Neural progenitor cell (in vitro differentiated cells): Measurements from ENCODE around the gene NCKAP5L. TPM values are rescaled to one million over a fixed set of nuclear protein-coding genes. Genes with fewer than 3 reads are reported as not detected.
A peak's percentile ranks its signal among the peaks of the same experiment; 100 is the strongest.

Source experiments
- DNase-seq: peaks from one replicate; pipeline ENCODE4 v3.0.0-alpha.2; 2016; ENCODE audit warnings: low spot score
- H2AFZ ChIP-seq: fragments of 200-600 bp; sonication (generic); replicated peaks from 2 replicates; pipeline ENCODE4 v1.6.1; 2016; ENCODE audit warnings: antibody characterized with exemption
- H3F3A ChIP-seq: fragments of 200-600 bp; sonication (generic); 2 replicates; pipeline ENCODE4 v1.6.1; 2016; ENCODE audit warnings: antibody characterized with exemption, low read depth
- H3K27ac ChIP-seq: fragments of 200-600 bp; sonication (generic); 2 replicates; pipeline ENCODE4 v1.5.1; 2016; ENCODE audit warnings: mild to moderate bottlenecking
- H3K27me3 ChIP-seq: fragments of 200-600 bp; sonication (generic); 2 replicates; pipeline ENCODE4 v1.6.1; 2016; ENCODE audit warnings: mild to moderate bottlenecking, moderate library complexity
- H3K36me3 ChIP-seq: fragments of 200-600 bp; sonication (generic); 2 replicates; pipeline ENCODE4 v1.5.1; 2016
- H3K4me1 ChIP-seq: fragments of 200-600 bp; sonication (generic); 2 replicates; pipeline ENCODE4 v1.6.1; 2016; ENCODE audit warnings: mixed run types
- H3K4me2 ChIP-seq: fragments of 200-600 bp; sonication (generic); 2 replicates; pipeline ENCODE4 v1.6.1; 2016
- H3K4me3 ChIP-seq: fragments of 200-600 bp; sonication (generic); 2 replicates; pipeline ENCODE4 v1.5.1; 2016
- H3K79me2 ChIP-seq: fragments of 200-600 bp; sonication (generic); 2 replicates; pipeline ENCODE4 v1.6.1; 2016; ENCODE audit warnings: low read depth
- H3K9ac ChIP-seq: fragments of 200-600 bp; sonication (generic); 2 replicates; pipeline ENCODE4 v1.6.1; 2016
- H3K9me3 ChIP-seq: fragments of 200-600 bp; sonication (generic); 2 replicates; pipeline ENCODE4 v1.5.1; 2016; ENCODE audit warnings: low read depth
- H4K20me1 ChIP-seq: fragments of 200-600 bp; sonication (generic); 2 replicates; pipeline ENCODE4 v1.6.1; 2016; ENCODE audit warnings: low read depth
- H3K27ac Mint-ChIP-seq: 3 replicates; pipeline ENCODE4 v1.8.0; 2021; ENCODE audit warnings: mixed read lengths
- H3K27me3 Mint-ChIP-seq: 2 replicates; pipeline ENCODE4 v1.8.0; 2022; ENCODE audit warnings: low read depth, mild to moderate bottlenecking, inconsistent platforms, moderate library complexity, mixed read lengths; ENCODE audit not compliant: insufficient read depth
- H3K36me3 Mint-ChIP-seq: 3 replicates; pipeline ENCODE4 v1.8.0; 2021; ENCODE audit warnings: mixed read lengths
- H3K4me1 Mint-ChIP-seq: 3 replicates; pipeline ENCODE4 v1.8.0; 2021; ENCODE audit warnings: mixed read lengths
- H3K4me3 Mint-ChIP-seq: 3 replicates; pipeline ENCODE4 v1.8.0; 2021; ENCODE audit warnings: mild to moderate bottlenecking, moderate library complexity, mixed read lengths
- H3K9me3 Mint-ChIP-seq: 3 replicates; pipeline ENCODE4 v1.8.0; 2020; ENCODE audit warnings: mixed read lengths
- CTCF ChIP-seq: fragments of 200-600 bp; sonication (generic); IDR thresholded peaks from 2 replicates; pipeline ENCODE4 v1.5.1; 2017; ENCODE audit warnings: antibody characterized with exemption, mild to moderate bottlenecking
- EZH2 ChIP-seq: fragments of 200-600 bp; sonication (generic); IDR thresholded peaks from 2 replicates; pipeline ENCODE4 v1.6.1; 2017; ENCODE audit warnings: antibody characterized with exemption, mild to moderate bottlenecking, moderate library complexity
- EZH2phosphoT487 ChIP-seq: fragments of 200-600 bp; sonication (generic); IDR thresholded peaks from 2 replicates; pipeline ENCODE4 v1.6.1; 2017; ENCODE audit warnings: antibody characterized with exemption
- total RNA-seq: library from RNA; depleted of rRNA; stranded (reverse); fragments of >200 nt; gene quantifications from 2 replicates; pipeline ENCODE4 v1.2.3, GENCODE V29; 2015; ENCODE audit warnings: low replicate concordance

The NCKAP5L gene
- total RNA-seq, 1 donor from 2014 or later, result 5.6 TPM

- peaks cover 14% of the 10 kb centered on the region for H3K27me3 Mint-ChIP-seq
- TF ChIP-seq EZH2phosphoT487, result no peak
- peak; percentile 97 for TF ChIP-seq CTCF
- Histone ChIP-seq H4K20me1 (no peaks in the 10 kb centered on the region), H3K4me1 (no peaks in the 10 kb centered on the region), H3K79me2 (no peaks in the 10 kb centered on the region), H3F3A (no peaks in the 10 kb centered on the region), H3K9me3 (no peaks in the 10 kb centered on the region), H3K27ac (no peak overlapping the region), H3K4me2 (no peak overlapping the region), H3K9ac (no peak overlapping the region), H3K36me3 (no peaks in the 10 kb centered on the region), H2AFZ (no peak overlapping the region), H3K27me3 (no peaks in the 10 kb centered on the region), H3K4me3 (no peak overlapping the region)
- no peaks in the 10 kb centered on the region for H3K36me3 Mint-ChIP-seq
- no peaks in the 10 kb centered on the region for H3K9me3 Mint-ChIP-seq
- peaks cover 13% of the 10 kb centered on the region for H3K4me1 Mint-ChIP-seq
- peak overlapping the region; percentile 94 for H3K27ac Mint-ChIP-seq
- no peak overlapping the region for H3K4me3 Mint-ChIP-seq
- DNase-seq, result peak; percentile 79
These were observed 38.8 kb upstream of the NCKAP5L start for GRCh38 chr12:49866859-49867569.

- Histone ChIP-seq H2AFZ (no peak overlapping the region), H3K9me3 (no peaks in the 10 kb centered on the region), H3K27me3 (no peaks in the 10 kb centered on the region), H3K79me2 (no peaks in the 10 kb centered on the region), H3K4me2 (no peak overlapping the region), H3F3A (no peaks in the 10 kb centered on the region), H3K27ac (no peak overlapping the region), H3K4me1 (no peaks in the 10 kb centered on the region), H3K36me3 (no peaks in the 10 kb centered on the region), H3K4me3 (no peak overlapping the region), H3K9ac (no peak overlapping the region), H4K20me1 (no peaks in the 10 kb centered on the region)
- Mint-ChIP-seq H3K27me3 (peaks cover 14% of the 10 kb centered on the region), H3K27ac (no peak overlapping the region), H3K4me1 (peaks cover 10% of the 10 kb centered on the region), H3K9me3 (no peaks in the 10 kb centered on the region), H3K4me3 (peak overlapping the region; percentile 1), H3K36me3 (no peaks in the 10 kb centered on the region)
- DNase-seq, result no peak
- TF ChIP-seq CTCF, result no peak
- no peak for TF ChIP-seq EZH2
- TF ChIP-seq EZH2phosphoT487, result no peak
These were observed 37.5 kb upstream of the NCKAP5L start for GRCh38 chr12:49865782-49866135.

GRCh38 chr12:49865109-49865781, 37.0 kb upstream of the NCKAP5L start:
- Histone ChIP-seq H3K9me3 (no peaks in the 10 kb centered on the region), H3K9ac (no peak overlapping the region), H4K20me1 (no peaks in the 10 kb centered on the region), H2AFZ (no peak overlapping the region), H3K27me3 (no peaks in the 10 kb centered on the region), H3K4me1 (no peaks in the 10 kb centered on the region), H3K36me3 (no peaks in the 10 kb centered on the region), H3K79me2 (no peaks in the 10 kb centered on the region), H3K4me2 (no peak overlapping the region), H3K27ac (no peak overlapping the region), H3K4me3 (no peak overlapping the region), H3F3A (no peaks in the 10 kb centered on the region)
- Mint-ChIP-seq H3K36me3 (no peaks in the 10 kb centered on the region), H3K27ac (no peak overlapping the region), H3K4me1 (peaks cover 10% of the 10 kb centered on the region), H3K4me3 (no peak overlapping the region), H3K9me3 (peaks cover under 1% of the 10 kb centered on the region), H3K27me3 (peaks cover 11% of the 10 kb centered on the region)
- no peak for DNase-seq
- no peak for TF ChIP-seq CTCF
- TF ChIP-seq EZH2, result no peak
- no peak for TF ChIP-seq EZH2phosphoT487
